Pons (tissue), 1 donor: Measurements from ENCODE around the gene ADAM8.
A peak's percentile ranks its signal among the peaks of the same experiment; 100 is the strongest.
"Not testable (repeated sequence)": the region's sequence is repeated elsewhere in the genome, so short reads cannot be mapped to it uniquely, and the experiment has no call there.

ENCODE experiments used
- DNase-seq: peaks from one replicate; pipeline ENCODE4 v3.0.0-alpha.2; 2016; ENCODE audit warnings: low spot score

The ADAM8 gene

GRCh38 chr10:133249975-133250754, 26.5 kb downstream of the ADAM8 start:
- DNase-seq, result no peak

- no peak for DNase-seq
Measured at GRCh38 chr10:133249094-133249780, 27.4 kb downstream of the ADAM8 start.

GRCh38 chr10:133248334-133248715, 28.3 kb downstream of the ADAM8 start:
- DNase-seq, result no peak

GRCh38 chr10:133247681-133248333, 28.9 kb downstream of the ADAM8 start:
- no peak for DNase-seq

- no peak for DNase-seq
Measured at GRCh38 chr10:133246236-133246626, 30.4 kb downstream of the ADAM8 start.

GRCh38 chr10:133245439-133246235, 31.0 kb downstream of the ADAM8 start:
- DNase-seq, result no peak

- no peak for DNase-seq
Measured at GRCh38 chr10:133243593-133243992, 33.1 kb downstream of the ADAM8 start.

GRCh38 chr10:133242611-133243356, 33.9 kb downstream of the ADAM8 start:
- no peak for DNase-seq

- DNase-seq, result no peak
Measured at GRCh38 chr10:133241501-133242205, 35.0 kb downstream of the ADAM8 start.

- no peak for DNase-seq
Measured at GRCh38 chr10:133239990-133240389, 36.7 kb downstream of the ADAM8 start.

GRCh38 chr10:133238466-133238804, 38.2 kb downstream of the ADAM8 start:
- DNase-seq, result no peak

GRCh38 chr10:133237588-133238465, 38.8 kb downstream of the ADAM8 start, which contains the start of gene VENTX:
TSS of gene VENTX (plus strand) at chr10:133237855. CDS start at chr10:133237915, 60 bp downstream.
- no peak for DNase-seq

GRCh38 chr10:133237241-133237587, 39.5 kb downstream of the ADAM8 start:
- DNase-seq, result no peak

GRCh38 chr10:133236401-133237240, 40.0 kb downstream of the ADAM8 start:
- DNase-seq, result no peak

- DNase-seq, result peak; percentile 41
Measured at GRCh38 chr10:133235932-133236331, 40.7 kb downstream of the ADAM8 start.

GRCh38 chr10:133235265-133235855, 41.3 kb downstream of the ADAM8 start:
- DNase-seq, result no peak

GRCh38 chr10:133234796-133235195, 41.9 kb downstream of the ADAM8 start:
- not testable (repeated sequence) for DNase-seq

GRCh38 chr10:133231946-133232574, 44.6 kb downstream of the ADAM8 start:
- no peak for DNase-seq
